ENCODE data around the gene TOMM7. TPM values are rescaled to one million over a fixed set of nuclear protein-coding genes. Genes with fewer than 3 reads are reported as not detected.

TOMM7 gene
- total and polyA plus RNA-seq, 9 of the 15 experiments (the other 6 are each of a cell fraction or from before 2014, with no cell fraction given): 283 to 1,717 (median 638) TPM

GRCh38 chr7:22860337-22860736 is 37.7 kb upstream of the TOMM7 start:
- Histone ChIP-seq H3K36me3 (ENCODE audit: control insufficient read depth, insufficient read depth, low read length) (peaks cover 61% of the 10 kb centered on the region), H3K9ac (ENCODE audit: insufficient read depth in 1 of 2, low read depth in 2 of 2, low read length in 2 of 2) (no peak overlapping the region), H2AFZ (ENCODE audit: low read depth, low read length) (no peak overlapping the region), H3K27ac (ENCODE audit: extremely low read depth, low read depth, low read length) (peak overlapping the region; percentile 45), H3K9me3 (replicated peaks; ENCODE audit: control insufficient read depth, insufficient read depth, low read depth, low read length) (no peaks in the 10 kb centered on the region), H3K4me2 (ENCODE audit: insufficient read depth, low read length) (no peak overlapping the region), H3K4me3 (no peak overlapping the region), H3K9me1 (ENCODE audit: control insufficient read depth, insufficient read depth, low read length) (no peaks in the 10 kb centered on the region), H3K79me2 (ENCODE audit: control insufficient read depth, insufficient read depth, low read length) (peaks cover 24% of the 10 kb centered on the region), H4K20me1 (replicated peaks; ENCODE audit: control insufficient read depth, insufficient read depth, low read length) (no peaks in the 10 kb centered on the region), H3K27me3 (ENCODE audit: control insufficient read depth in 2 of 2, insufficient read depth in 2 of 2, low read length in 2 of 2) (no peaks in the 10 kb centered on the region), H3K4me1 (replicated peaks in 1 of 2; ENCODE audit: control insufficient read depth in 2 of 2, insufficient read depth in 2 of 2, low read length in 2 of 2) (peaks cover 3 to 16% of the 10 kb centered on the region in 2 experiments; a peak in 4 of 5 replicates)
- no peak for FAIRE-seq
- intact Hi-C loops (cut with micrococcal nuclease): loop anchor here (5.0 kb wide), 1 partner anchor 133 kb away; the partner anchor contains the start of gene IL6
- no TSS peak for BruUV-seq (replicated peaks)
- WGBS (ENCODE audit: insufficient coverage, low coverage, missing lambda C conversion rate): 87% methylated on average over 2 of the region's 2 CpGs
- TF ChIP-seq MCM3 (IDR thresholded peaks at IDR 0.05) (no peak), ZNF174 (CRISPR knock-in tag; IDR thresholded peaks at IDR 0.05) (no peak), TAF1 (IDR thresholded peaks at IDR 0.05; ENCODE audit: control insufficient read depth, extremely low read depth, insufficient read depth, low read length, severe bottlenecking) (no peak), ZNF785 (CRISPR knock-in tag; IDR thresholded peaks at IDR 0.05) (no peak), ZNF217 (CRISPR knock-in tag; IDR thresholded peaks at IDR 0.05) (no peak), POLR2A (conservative IDR thresholded peaks at IDR 0.05) (peak; percentile 47; the same call in 1 of the 2 replicates), ILK (tag; IDR thresholded peaks at IDR 0.05; ENCODE audit: borderline replicate concordance, low read depth) (no peak)
- ChIA-PET POLR2A (interaction anchor here (0.7 to 1.7 kb wide), 9 partner anchors 9 to 171 kb away, joined by 3 to 8 read pairs (median 3); no protein-coding TSS in a partner anchor), CTCF (ENCODE audit: low intra/inter-chr PET ratio) (interaction anchor here (0.6 kb wide), 1 partner anchor 1635 kb away, joined by 3 read pairs; no protein-coding TSS in a partner anchor)
- peak; percentile 17; the same call in 2 of the 3 replicates for ATAC-seq
- in situ Hi-C loops (cut with MboI): no loop called here
- DNase-seq (ENCODE audit: extremely low read depth in 1 of 4, low spot score in 3 of 4): no peak

Measured in K562 (cell line).